Left cardiac atrium (tissue), 4 donors: ENCODE results near the gene RPL38. TPM values are rescaled to one million over a fixed set of nuclear protein-coding genes. Genes with fewer than 3 reads are reported as not detected.

ENCODE experiments used
- ATAC-seq, 2 donors: fragments of 200-7000 bp; cut with Tn5 transposase; one replicate each; pipeline ENCODE4 v1.9.1; 2020; ENCODE audit warnings: mild to moderate bottlenecking in 2 of 2, moderate library complexity in 2 of 2
- DNase-seq: peaks from one replicate; pipeline ENCODE4 v3.0.0-alpha.2; 2020
- intact Hi-C, 2 donors: fragments of 100-400 bp; cut with DNase I; formaldehyde crosslinking; loops; one replicate each; pipeline versions ENCODE4 v1.14.1 to v1.15.1; 2022 to 2023
- long read RNA-seq: library from polyadenylated mRNA; unstranded; transcript quantifications from one replicate; pipeline ENCODE4 v2.0.0, GENCODE V29; 2021
- total RNA-seq, 2 donors: library from RNA; stranded (reverse); fragmentation: NEBNext Ultra II Directional; extraction: Animal tissue kit (Norgen Biotek cat#: 25700); gene quantifications; one replicate each; pipeline ENCODE4 v1.2.1, GENCODE V29; 2021
- donor health status: DM: no; HTN: yes; CAD: no.
- donor health status: DM: no; HTN: yes; CAD: no; lungs with severe emphysema.
- donor health status: DM: yes; HTN: yes; CAD: no.
- donor health status: Dilated cardiomyopathy.

The RPL38 gene
- total RNA-seq, result 100 to 1,000 TPM; 657 to 709 TPM
- long read RNA-seq, transcript RPL38-201 (5 exons, 1,170 nt), result major isoform, 7 of 9 reads
- long read RNA-seq, partial matches to known transcripts, result 0 of 9 reads
- long read RNA-seq, other reads (novel, unspliced or antisense), result 0 of 9 reads

GRCh38 chr17:74203439-74204240 is at the start of gene RPL38:
TSS of gene RPL38 (plus strand) at chr17:74203678. CDS start at chr17:74203956, 278 bp downstream.
- peak; percentile 83 to 91 for ATAC-seq
- peak; percentile 96 for DNase-seq
- intact Hi-C loops, result no loop called here

- intact Hi-C loops, result no loop called here
- ATAC-seq, result no peak
- no peak for DNase-seq
Observed at GRCh38 chr17:74153821-74154430, 49.6 kb upstream of the RPL38 start.

- intact Hi-C loops, result no loop called here
- no peak for ATAC-seq
Observed at GRCh38 chr17:74156878-74157277, 46.6 kb upstream of the RPL38 start.

DNA sequence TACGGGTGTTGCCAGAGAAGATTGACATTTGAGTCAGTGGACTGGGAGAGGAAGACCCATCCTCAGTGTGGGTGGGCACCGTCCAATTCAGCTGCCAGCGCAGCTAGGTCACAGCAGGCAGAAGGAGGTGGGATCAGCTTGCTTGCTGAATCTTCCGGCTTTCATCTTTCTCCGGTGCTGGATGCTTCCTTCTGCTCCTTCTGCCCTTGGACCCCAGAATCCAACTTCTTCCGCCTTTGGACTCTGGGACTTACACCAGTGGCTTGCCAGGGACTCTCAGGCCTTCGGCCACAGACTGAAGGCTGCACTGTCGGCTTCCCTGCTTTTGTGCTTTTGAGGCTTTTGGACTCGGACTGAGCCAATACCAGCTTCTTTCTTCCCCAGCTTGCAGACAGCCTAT is 46.1 kb upstream of the RPL38 start:
- DNase-seq (no peak), ATAC-seq (no peak)
- intact Hi-C loops, result no loop called here

More at GRCh38 chr17:74156878-74157277, 46.6 kb upstream of the RPL38 start:
- DNase-seq, result no peak

GRCh38 chr17:74158761-74159160 is 44.7 kb upstream of the RPL38 start:
- intact Hi-C loops, result no loop called here
- no peak for DNase-seq
- ATAC-seq, result no peak

DNA sequence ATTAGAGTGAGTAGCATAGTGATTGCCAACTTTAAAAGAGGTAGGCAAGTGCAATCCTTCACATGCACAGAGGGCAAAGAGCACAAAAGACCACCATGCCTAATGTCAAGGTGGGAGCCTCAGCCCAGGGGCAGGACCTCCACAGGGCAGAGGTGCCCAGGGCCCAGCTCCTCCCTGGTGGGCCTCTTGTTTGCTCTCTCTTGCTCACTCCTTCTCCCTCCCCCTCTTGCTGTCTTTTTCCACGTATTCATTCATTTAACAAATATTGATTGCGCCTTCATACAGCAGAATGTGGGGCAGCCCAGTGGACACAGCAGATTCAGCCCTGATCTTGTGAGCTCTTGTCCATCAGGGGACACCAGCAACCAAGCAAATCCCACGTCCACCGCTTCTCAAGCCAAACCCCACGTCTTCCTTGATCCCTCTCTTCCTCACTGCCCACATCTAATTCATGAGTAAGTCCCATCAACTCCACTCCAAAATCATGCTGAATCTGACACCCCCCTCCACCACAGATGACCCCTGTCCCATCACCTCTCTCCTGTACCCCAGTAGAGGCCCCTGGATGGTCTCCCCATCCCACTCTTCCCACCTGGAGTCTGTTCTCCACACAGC is 44.1 kb upstream of the RPL38 start:
- ATAC-seq (no peak), DNase-seq (no peak)
- intact Hi-C loops, result no loop called here

GRCh38 chr17:74160656-74161502 is 42.6 kb upstream of the RPL38 start:
- intact Hi-C loops, result no loop called here
- ATAC-seq (no peak), DNase-seq (no peak)

DNA sequence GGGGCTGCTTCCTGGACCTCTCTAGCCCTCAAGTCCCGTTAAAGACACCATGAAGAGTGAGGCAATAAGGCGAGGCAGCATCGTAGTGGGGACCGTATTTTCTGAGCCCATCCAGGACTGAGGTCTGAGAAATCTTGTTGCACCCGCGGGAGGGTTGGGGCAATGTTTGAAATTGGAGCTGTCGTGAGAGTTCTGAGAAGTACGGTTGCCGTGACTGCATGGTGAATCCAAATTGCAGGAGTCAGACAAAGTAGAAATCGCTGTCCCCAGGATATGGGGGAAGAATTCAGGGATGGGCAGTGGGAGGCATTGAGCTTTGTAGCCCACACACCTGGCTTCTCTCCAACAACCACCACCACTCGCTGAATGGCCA is 42.0 kb upstream of the RPL38 start:
- intact Hi-C loops, result no loop called here
- ATAC-seq, result no peak
- DNase-seq, result no peak

- DNase-seq, result no peak
- intact Hi-C loops, result no loop called here
Observed at GRCh38 chr17:74163271-74163821, 40.1 kb upstream of the RPL38 start.

GRCh38 chr17:74163836-74164235 is 39.6 kb upstream of the RPL38 start:
- ATAC-seq, result no peak
- no peak for DNase-seq
- intact Hi-C loops, result no loop called here

More at GRCh38 chr17:74163271-74163821, 40.1 kb upstream of the RPL38 start:
- no peak for ATAC-seq

DNA sequence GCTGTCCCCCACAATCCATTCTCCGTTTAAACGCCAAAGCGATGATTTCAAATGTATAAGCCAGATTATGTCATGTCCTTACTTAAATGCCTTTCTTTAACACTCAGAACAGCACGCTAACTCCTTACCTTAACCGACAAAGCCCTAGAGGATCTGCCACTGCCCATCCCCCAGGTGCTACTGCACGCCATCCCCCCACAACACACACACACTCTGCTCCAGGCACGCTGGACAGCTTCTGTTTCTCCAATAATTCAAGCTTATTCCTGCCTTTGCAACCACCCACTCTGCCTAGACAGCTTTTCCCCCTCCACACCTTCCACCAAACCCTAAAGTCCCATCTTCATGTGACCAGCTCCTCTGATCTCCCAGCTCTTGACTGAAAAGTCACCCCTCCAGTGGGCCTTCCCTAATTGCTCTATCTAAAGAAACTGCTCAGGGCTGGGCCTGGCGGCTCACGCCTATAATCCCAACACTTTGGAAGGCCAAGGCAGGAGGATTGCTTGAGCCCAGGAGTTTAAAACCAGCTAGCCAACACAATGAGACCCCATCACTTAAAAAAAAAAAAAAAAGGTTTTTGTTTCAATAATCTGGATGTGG is 38.9 kb upstream of the RPL38 start:
- ATAC-seq (no peak), DNase-seq (no peak)
- intact Hi-C loops, result no loop called here

DNA sequence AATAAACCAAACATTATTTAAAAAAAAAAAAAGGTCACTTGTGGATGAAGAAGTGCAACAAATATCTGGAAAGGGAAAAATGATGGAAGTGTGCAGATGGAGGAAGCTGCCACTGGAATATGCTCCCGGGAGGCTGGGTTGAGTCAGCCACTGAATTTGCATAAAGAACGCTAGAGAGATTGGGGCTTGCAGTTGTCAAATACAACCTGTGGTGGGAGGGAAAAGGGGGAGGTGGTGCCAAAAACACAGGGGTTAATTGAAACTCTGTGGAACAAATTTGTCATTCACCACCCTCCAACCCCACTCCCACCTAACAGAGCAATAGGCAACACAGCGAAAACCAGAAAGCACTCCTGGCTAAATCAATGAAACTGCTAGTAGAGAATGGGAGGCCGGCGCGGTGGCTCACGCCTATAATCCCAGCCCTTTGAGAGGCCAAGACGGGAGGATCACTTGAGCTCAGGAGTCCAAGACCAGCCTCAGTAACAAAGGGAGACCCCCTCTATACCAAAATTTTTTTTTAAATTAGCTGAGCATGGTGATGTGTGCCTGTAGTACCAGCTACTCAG is 37.6 kb upstream of the RPL38 start:
- ATAC-seq, result no peak
- intact Hi-C loops, result no loop called here
- DNase-seq, result no peak

DNA sequence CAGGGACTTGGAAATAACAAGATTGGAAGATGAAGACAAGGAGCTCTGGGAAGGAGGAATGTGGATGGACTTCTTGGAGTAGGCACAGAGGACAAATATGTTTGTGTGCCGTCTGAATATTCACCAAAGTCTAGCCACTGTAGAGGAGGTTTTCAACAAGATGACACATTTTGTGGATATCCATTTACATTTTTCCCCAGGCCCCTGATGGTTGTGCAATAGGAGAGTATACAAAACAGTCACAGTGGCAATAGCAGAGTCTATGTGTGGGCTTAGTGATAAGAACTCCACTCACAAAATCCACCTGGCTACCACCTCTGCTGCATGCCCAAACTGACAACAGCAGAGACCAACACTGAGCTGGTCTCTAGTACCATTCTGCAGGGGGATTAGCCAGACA is 32.6 kb upstream of the RPL38 start:
- DNase-seq (no peak), ATAC-seq (no peak)
- intact Hi-C loops, result loop anchor here (10.0 kb wide), 2 partner anchors 206 to 736 kb away; no protein-coding TSS in a partner anchor

DNA sequence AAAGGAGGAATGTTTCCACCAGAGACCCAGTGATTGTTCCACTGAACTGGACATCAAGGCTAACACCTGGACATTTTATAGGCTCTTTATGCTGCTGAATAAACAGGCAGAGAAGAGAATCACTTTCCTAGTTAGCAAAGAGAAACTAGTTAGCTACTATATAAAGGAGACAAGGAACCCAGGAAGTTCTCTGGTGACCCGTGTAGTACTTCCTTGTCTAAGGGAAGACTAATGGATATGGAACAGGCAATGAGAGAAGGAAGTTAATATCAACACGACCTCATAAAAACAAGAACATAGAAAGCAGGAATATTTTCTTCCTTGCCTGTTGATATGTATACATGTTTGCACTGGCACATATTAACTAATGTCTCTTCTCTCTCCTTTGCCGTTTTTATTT is 30.8 kb upstream of the RPL38 start:
- DNase-seq (no peak), ATAC-seq (no peak)
- intact Hi-C loops, result loop anchor here (10.0 kb wide), 2 partner anchors 208 to 738 kb away; no protein-coding TSS in a partner anchor

DNA sequence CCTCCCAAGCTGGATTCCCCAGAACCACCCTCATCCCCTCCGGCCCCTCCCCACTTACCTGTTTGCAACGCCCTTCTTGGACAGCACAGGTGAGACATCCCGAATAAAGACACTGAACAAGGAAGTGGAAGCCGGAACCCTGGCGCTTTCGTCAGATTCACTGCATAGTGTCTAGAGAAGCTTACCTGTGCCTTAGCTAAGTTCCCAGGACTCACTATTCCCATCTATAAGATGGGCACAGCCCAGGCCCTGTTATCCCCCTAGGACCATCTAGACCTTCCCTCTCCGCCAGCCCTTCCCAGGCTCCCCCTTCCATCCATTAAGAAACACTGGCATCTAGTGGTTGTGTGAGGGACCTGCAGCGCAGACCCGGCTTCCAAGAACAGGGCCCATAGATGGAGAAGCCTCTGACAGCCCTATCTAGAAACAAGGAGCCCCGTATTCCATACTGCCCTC is 26.9 kb upstream of the RPL38 start:
- intact Hi-C loops, result loop anchor here (2.0 to 10.0 kb wide), 4 partner anchors 212 to 748 kb away; no protein-coding TSS in a partner anchor
- DNase-seq (peak; percentile 55), ATAC-seq (peak; percentile 78 to 90)

DNA sequence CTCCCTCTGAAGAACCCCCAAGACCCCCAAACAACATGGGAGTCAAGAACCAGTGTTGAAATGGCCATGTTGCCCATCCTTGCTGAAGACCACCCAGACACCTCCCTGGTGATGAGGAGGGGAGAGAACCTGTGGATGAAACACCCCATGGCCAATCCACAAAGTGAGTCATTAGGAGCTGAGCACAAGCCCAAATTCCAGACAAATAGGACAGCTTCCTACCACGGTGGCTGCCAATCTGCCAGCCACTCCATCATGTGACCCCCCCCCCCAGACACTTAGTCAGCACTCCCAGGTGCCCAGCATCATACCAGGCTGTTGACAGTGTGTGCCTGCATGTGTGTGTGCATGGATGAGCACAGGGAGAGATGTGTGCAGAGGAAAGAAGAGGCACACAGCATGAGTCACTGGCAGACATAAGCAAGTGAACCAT is 26.4 kb upstream of the RPL38 start:
- intact Hi-C loops, result loop anchor here (2.0 to 10.0 kb wide), 4 partner anchors 212 to 748 kb away; no protein-coding TSS in a partner anchor
- ATAC-seq (peak in 1 of 2 donors; percentile 25), DNase-seq (no peak)

DNA sequence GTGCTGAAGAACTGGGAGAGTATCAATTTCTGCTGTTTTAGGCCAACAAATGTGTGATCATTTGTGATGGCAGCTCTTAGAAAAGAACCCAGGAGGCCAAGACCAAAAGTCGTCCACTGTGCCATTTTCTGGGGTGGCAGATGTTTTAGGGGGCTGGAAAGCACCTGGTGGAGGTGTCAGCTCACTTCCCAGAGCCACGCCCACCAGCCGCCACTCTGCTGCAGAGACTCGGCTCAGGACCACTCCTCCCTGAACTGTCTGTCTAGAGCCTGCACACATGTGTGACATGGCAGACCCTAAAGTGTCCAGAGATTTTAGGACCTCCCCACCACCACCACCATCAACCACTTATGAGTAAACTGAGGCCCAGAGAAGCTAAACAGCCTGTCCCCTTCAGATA is 23.9 kb upstream of the RPL38 start:
- intact Hi-C loops, result loop anchor here (5.0 to 10.0 kb wide), 3 partner anchors 215 to 745 kb away; no protein-coding TSS in a partner anchor
- ATAC-seq (no peak), DNase-seq (no peak)

DNA sequence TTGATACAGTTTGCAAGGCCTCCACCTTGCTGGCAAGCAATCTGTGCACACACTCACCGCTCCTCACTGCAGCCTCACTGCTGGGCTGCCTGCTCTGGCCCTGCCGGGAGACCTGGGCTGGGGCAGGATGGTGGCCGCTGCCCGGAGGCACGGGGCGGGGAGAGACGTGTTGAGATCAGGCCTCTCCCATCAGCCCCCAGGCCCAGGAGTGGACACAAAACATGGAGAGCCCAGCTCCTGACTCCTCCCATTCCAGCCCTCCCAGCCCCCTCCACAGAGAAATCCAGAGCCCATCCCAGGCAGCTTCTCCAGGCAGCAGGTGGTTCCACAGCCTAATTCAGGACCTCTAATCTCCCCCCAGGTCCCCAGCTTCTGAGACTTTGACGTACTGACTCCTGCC is 23.1 kb upstream of the RPL38 start:
- DNase-seq, result no peak

More for the DNA sequence above, 23.1 kb upstream of the RPL38 start:
- intact Hi-C loops, result no loop called here
- no peak for ATAC-seq
